Measurements from ENCODE around the gene ETNK2.

Gene ETNK2

GRCh38 chr1:204085876-204086275 lies 66.0 kb downstream of the ETNK2 start:
- DNase-seq (ENCODE audit: insufficient read length, low spot score) (no peak), FAIRE-seq (no peak)

DNA sequence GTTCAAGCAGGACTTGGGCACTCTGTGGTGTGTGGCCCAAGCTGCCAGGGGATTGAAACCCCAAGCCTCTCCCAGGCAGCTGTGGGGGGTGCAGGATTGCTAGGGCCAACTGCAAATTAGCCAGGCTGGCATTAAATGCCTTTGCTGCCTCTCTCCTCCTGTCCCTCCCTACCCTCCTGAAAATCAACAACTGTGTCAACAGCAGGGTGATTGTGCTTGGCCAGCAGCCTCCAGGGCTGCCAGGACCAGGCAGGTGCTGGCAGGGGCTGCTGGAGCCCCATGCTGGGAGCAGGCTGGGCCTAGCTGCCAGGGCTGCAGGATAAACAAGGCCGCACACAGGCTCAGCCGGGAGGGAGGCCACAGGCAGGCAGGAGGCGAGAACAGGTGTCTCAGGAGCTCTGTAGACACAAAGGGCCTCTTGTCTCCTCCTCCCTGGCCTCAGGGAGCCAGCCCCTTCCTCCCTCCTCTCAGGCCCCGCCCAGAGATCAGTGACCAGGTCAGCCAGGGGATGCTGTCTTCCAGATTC lies 67.5 kb downstream of the ETNK2 start:
- FAIRE-seq (no peak), DNase-seq (ENCODE audit: insufficient read length, low spot score) (no peak)

DNA sequence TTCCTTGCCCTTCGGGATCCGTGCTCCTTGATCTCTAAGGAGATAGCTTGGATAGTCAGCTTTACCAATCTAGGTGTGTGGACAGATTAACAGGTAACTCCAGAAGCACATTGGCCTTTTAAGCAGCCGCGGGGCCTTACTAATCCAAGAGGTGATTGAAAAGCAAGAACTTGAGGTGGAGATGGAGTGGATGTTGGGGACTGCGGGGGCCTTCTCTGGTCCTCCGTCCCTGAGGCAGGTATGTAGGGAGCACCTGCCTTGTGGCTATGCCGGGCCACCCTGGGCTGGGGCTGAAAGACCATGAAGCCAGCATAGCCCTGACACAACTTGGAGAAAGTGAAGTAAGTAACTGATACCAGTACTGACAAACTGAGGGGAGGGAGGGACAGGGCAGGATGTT lies 68.4 kb downstream of the ETNK2 start:
- no peak for FAIRE-seq
- no peak for DNase-seq (ENCODE audit: insufficient read length, low spot score)

GRCh38 chr1:204081791-204082513 lies 69.9 kb downstream of the ETNK2 start:
- FAIRE-seq (no peak), DNase-seq (ENCODE audit: insufficient read length, low spot score) (no peak)

GRCh38 chr1:204081164-204081790 lies 70.6 kb downstream of the ETNK2 start:
- DNase-seq (ENCODE audit: insufficient read length, low spot score) (no peak), FAIRE-seq (no peak)

Data from GM19239 (cell line).